HEK293 (cell line): ENCODE data around the gene HMCN1.

Source experiments
- KLF16 ChIP-seq: fragments of 450-650 bp; formaldehyde crosslinking; IDR thresholded peaks from 2 replicates; pipeline ENCODE4 v1.5.1; 2017; ENCODE audit warnings: missing biosample characterization, missing genetic modification characterization
- TCF7L2 ChIP-seq: IDR thresholded peaks from 2 replicates; pipeline ENCODE4 v1.6.1; 2011; ENCODE audit warnings: low read depth, mild to moderate bottlenecking, inconsistent platforms, low read length, moderate library complexity, borderline replicate concordance
- ZBTB44 ChIP-seq: fragments of 450-650 bp; IDR thresholded peaks from 2 replicates; pipeline ENCODE4 v1.5.1; 2018; ENCODE audit warnings: missing biosample characterization, mild to moderate bottlenecking, missing genetic modification characterization
- TF ChIP-seq, protein P1 (sequence below): fragments of 450-650 bp; formaldehyde crosslinking; IDR thresholded peaks from 2 replicates; pipeline ENCODE4 v1.5.1; 2016; ENCODE audit warnings: missing biosample characterization, missing genetic modification characterization

- TF ChIP-seq, protein P1, sequence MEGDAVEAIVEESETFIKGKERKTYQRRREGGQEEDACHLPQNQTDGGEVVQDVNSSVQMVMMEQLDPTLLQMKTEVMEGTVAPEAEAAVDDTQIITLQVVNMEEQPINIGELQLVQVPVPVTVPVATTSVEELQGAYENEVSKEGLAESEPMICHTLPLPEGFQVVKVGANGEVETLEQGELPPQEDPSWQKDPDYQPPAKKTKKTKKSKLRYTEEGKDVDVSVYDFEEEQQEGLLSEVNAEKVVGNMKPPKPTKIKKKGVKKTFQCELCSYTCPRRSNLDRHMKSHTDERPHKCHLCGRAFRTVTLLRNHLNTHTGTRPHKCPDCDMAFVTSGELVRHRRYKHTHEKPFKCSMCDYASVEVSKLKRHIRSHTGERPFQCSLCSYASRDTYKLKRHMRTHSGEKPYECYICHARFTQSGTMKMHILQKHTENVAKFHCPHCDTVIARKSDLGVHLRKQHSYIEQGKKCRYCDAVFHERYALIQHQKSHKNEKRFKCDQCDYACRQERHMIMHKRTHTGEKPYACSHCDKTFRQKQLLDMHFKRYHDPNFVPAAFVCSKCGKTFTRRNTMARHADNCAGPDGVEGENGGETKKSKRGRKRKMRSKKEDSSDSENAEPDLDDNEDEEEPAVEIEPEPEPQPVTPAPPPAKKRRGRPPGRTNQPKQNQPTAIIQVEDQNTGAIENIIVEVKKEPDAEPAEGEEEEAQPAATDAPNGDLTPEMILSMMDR (tag by site-specific recombination): no peak
- TF ChIP-seq ZBTB44 (tag by site-specific recombination) (no peak), TCF7L2 (no peak), KLF16 (tag by site-specific recombination) (no peak)
These were observed 430.6 kb downstream of the HMCN1 start for GRCh38 chr1:186164773-186165172.
